ENCODE measurements around the gene MRPS7. TPM values are rescaled to one million over a fixed set of nuclear protein-coding genes. Genes with fewer than 3 reads are reported as not detected.
"Not testable (repeated sequence)": the region's sequence is repeated elsewhere in the genome, so short reads cannot be mapped to it uniquely, and the experiment has no call there.

Gene MRPS7
- total RNA-seq, 1 donor: 38.2 TPM

GRCh38 chr17:75270218-75270965 lies 8.7 kb downstream of the MRPS7 start:
- DNase-seq (ENCODE audit: low read depth in 2 of 3, low spot score in 2 of 3): peak in 2 of 3 donors; percentile 75 to 77

GRCh38 chr17:75270966-75271232 lies 9.2 kb downstream of the MRPS7 start, which contains the start of gene MIF4GD:
MIF4GD (minus strand) TSS chr17:75271231; CDS start chr17:75270195, 1,036 bp downstream.
- no peak for DNase-seq (ENCODE audit: low read depth in 2 of 3, low spot score in 2 of 3)

DNA sequence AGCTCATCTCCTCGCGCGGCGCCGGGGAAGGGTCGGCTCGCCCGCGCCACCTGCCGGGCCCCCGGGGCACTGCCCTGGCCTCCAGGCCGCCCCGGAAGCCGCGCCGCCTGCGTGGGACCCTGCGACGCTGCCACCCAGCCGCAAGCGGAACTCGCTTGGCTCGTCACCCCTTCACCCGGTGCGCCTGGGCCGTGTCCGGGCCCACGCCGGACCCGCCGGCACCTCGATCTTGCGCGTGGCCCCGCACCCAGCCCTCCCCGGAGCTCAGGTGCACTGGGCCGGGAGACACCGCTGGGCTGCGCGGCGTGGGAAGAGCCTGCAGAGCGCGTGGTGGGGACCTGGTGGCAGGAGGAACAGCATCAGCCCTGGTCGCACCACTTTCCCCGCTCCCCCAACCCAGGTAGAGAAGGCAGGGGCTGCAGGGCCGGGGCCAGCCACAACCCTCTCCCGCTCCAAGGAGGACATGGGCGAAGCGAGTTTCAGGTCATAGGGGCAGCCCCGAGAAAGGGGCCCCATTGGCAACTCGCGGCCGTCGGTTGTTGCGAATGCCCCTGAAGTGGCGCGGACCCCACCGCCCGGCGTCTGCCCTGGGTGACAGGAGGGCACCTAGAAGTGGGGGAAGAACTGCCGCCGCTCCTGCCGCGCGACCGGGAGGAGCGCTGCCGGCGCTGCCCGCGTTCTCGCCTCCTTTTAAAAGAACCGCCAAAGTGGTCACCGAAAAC lies 9.7 kb downstream of the MRPS7 start:
- DNase-seq (ENCODE audit: low read depth in 2 of 3, low spot score in 2 of 3): peak; percentile 77 to 84 (median 83)

- no peak for DNase-seq (ENCODE audit: low read depth in 2 of 3, low spot score in 2 of 3)
These were observed 10.5 kb downstream of the MRPS7 start for GRCh38 chr17:75271955-75272847.

GRCh38 chr17:75272848-75273184 lies 11.1 kb downstream of the MRPS7 start:
- no peak for DNase-seq (ENCODE audit: low read depth in 2 of 3, low spot score in 2 of 3)

DNA sequence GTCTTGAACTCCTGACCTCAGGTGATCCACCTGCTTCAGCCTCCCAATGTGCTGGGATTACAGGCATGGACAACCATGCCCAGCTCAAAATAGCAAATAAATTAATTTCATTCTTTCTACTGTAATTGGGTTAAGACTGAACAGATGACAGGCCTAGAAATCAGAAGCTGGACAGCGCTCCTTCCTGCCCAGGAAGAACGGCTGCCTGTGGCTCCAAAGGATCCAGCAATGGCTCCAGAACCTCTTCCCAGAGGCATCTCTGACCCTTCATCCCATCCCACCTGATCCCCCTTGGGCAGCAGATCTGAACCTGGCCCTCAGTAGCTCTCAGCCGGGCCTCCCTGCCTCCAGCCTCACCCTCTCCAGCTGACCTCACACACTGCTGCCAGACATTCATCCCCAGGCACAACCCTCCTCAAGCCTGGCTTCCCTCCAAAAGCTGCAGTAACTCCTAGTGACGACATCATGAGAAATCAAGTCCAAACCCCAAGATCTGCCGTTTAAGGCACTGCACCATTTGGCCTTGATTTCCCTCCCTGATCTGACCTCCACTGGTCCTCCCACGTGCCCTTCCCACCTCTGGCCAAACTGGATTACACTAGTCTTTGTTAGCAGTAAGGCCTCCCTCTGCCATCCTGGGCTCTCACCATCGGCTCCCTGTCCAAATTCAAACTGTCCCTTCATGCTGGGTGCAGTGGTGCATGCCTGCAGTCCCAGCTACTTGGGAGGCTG lies 12.5 kb downstream of the MRPS7 start:
- DNase-seq (ENCODE audit: low read depth in 2 of 3, low spot score in 2 of 3): no peak

DNA sequence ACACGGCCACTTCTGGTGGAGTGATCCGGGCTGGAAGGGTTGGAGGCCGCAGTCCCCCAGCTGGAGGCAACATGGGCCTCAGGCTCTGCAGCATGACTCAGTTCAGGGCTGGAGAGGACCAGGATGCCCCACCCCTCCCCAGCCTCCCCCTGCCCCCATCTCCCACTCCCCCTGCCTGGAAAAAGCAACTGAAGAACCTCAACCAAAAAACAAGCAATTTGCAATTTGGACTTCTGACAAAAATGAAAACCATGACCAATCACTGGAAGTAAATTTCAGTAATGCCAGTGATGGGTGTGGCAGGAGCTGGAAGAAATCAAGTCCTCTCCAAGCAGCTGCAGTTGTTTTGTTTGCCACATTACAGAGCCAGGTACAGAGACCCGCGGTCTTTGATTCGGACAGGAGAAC lies 16.0 kb downstream of the MRPS7 start:
- DNase-seq (ENCODE audit: low read depth in 2 of 3, low spot score in 2 of 3): no peak

DNA sequence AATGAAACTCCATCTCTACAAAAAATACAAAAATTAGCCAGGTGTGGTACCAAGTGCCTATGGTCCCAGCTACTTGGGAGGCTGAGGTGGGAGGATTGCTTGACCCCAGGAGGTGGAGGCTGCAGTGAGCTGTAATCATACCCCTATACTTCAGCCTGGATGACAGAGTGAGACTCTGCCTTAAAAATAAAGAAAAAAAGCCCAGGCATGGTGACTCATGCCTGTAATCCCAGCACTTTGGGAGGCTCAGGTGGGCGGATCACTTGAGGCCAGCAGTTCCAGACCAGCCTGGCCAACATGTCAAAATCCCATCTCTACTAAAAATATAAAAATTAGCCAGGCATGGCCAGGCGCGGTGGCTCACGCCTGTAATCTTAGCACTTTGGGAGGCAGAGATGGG lies 18.5 kb downstream of the MRPS7 start:
- DNase-seq (ENCODE audit: low read depth in 2 of 3, low spot score in 2 of 3): not testable (repeated sequence)

- DNase-seq (ENCODE audit: low read depth in 2 of 3, low spot score in 2 of 3): no peak
These were observed 23.4 kb downstream of the MRPS7 start for GRCh38 chr17:75285123-75285522.

DNA sequence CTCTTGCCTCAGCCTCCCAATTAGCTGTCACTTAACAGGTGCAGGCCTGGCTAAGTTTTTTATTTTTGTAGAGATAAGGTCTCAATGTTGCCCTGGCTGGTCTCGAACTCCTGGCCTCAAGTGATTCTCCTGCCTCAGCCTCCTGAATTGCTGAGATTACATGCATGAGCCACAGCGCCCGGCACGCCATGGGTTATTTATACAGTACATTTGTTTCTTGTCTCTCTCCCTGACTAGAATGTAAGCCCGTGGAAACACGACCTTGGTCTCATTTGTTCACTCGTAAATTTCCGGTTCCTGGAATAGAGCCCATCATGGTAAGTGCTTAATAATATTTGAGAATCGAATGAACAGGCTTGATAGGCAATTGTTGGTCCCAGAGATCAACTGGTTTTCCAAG lies 25.5 kb downstream of the MRPS7 start:
- no peak for DNase-seq (ENCODE audit: low read depth in 2 of 3, low spot score in 2 of 3)

- no peak for DNase-seq (ENCODE audit: low read depth in 2 of 3, low spot score in 2 of 3)
These were observed 26.7 kb downstream of the MRPS7 start for GRCh38 chr17:75288359-75288758.

DNA sequence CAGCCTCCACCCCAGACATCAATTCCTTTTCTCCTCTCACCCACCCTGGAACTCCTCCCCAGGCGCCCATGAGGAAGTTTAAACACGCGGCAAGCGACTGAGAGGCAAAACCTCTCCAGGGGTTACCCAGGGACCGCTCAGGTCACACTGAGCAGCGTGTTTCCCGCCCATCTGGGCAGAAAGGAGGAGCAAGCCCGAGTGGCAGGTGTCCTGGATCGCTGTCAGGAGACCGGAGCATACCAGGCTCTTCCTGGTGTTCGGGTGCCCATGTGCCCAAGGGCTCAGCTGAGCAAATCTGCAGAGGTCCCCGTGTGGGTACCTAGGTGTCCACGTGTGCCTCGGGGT lies 27.1 kb downstream of the MRPS7 start:
- peak in 1 of 3 donors; percentile 26 for DNase-seq (ENCODE audit: low read depth in 2 of 3, low spot score in 2 of 3)

- peak; percentile 91 to 99 (median 99) for DNase-seq (ENCODE audit: low read depth in 2 of 3, low spot score in 2 of 3)
These were observed 27.6 kb downstream of the MRPS7 start, which contains the start of gene SLC25A19 for GRCh38 chr17:75289115-75289831. SLC25A19 (minus strand) TSS chr17:75289433; CDS start chr17:75286764, 2,669 bp downstream.

DNA sequence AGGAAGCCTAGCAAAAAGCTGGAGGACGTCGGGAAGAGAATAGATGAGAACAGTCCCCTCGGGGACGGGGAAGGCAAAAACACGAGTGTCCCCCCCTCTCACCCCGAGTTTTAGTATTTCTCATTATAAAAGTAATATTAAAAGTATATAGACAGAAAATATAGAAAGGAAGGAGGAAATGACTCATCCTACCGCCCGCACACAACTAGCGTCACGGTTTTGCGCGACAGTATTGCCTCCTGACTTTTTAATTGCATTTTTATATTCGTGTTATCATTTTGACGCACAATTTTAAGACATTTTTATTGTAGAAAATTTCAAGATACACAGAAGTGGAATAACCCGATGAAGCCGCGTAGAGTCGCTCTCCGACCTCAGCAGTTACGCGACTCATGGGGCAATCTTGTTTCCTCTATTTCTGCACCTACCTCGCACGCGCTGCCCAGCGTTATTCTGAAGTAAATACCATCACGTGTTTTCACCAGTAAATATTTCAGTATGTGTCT lies 28.2 kb downstream of the MRPS7 start:
- DNase-seq (ENCODE audit: low read depth in 2 of 3, low spot score in 2 of 3): peak in 2 of 3 donors; percentile 84 to 90

GRCh38 chr17:75292810-75293448 lies 31.2 kb downstream of the MRPS7 start:
- not testable (repeated sequence) for DNase-seq (ENCODE audit: low read depth in 2 of 3, low spot score in 2 of 3)

DNA sequence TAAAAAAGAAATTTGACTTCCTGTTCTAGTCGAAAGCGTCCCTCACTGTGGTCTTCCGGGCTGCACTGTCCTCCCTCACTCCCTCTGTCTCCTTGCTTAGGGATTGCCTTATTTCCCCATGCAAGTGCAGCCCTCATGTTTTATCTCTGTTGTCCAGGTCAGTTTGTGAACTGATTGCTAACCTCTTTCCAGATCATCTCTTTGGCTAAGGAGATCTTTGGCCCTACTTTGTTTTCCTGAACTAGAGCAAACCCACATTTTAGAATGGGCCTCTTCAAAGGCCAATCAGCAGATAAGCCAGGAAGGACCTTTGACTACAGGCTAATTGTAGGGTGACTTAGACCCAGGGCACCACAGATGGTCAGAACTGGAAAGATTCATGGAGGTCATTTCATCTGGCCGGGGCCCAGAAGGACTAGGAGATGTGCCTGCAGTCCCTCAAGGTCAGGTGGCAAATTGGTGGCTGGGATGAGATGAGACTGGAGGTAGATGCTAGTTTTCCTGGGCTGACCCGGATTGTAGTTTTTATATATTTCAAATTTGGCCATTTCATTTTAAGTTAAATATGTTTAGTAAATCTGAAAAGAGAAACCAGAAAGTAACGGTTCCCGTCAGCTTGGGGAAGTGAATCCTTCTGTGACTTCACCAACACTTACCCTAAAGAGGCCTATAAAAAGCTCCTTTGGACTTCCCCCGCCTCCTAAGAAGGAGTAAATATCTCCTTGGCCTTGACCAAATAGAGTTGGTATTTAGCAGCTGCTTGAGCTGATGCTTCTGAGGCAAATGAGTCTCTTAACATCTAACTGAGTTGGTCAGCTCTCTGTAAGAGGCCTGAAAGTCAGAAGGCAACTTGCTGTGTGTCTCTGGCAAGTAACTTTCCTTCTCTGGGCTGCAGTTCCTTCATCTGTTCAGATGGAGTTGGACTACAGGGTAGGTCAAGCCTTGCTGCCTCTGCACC lies 33.8 kb downstream of the MRPS7 start:
- DNase-seq (ENCODE audit: low read depth in 2 of 3, low spot score in 2 of 3): peak in 2 of 3 donors; percentile 38 to 64

DNA sequence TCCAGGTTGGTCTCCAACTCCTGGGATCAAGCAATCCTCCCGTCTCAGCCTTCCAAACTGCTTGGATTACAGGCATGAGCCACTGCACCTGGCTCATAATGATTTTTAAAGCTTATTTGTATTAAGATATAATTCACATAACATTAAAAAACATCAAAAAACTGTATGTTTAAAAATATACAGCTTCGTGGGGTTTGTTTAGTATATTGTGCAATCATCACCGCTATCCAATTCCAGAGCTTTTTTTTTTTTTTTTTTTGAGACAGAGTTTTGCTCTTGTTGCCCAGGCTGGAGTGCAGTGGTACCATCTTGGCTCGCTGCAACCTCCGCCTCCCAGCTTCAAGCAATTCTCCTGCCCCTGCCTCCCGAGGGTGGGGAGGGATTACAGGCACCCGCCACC lies 38.6 kb downstream of the MRPS7 start:
- DNase-seq (ENCODE audit: low read depth in 2 of 3, low spot score in 2 of 3): no peak

DNA sequence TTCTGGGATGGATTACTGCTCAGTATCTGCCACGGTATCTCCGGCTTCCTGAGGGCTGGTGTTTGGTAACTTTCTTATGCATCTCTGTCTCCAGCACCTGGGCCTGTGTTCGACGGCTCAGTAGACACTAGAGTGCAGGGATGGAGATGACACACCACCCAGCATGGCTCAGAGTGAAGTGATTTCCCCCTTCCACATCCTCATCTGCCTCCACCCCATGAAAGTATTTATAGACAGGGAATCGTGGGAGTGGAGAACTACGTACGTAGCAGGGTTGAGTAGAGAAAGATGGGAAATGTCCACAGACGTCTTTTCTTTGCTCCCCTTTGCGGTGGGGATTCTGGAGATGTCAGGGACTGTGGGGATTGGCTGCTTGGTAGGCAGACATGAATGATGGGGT lies 39.4 kb downstream of the MRPS7 start:
- no peak for DNase-seq (ENCODE audit: low read depth in 2 of 3, low spot score in 2 of 3)
